ENCODE results near the gene MGAT3. TPM values are rescaled to one million over a fixed set of nuclear protein-coding genes. Genes with fewer than 3 reads are reported as not detected.
"Not testable (repeated sequence)": the region's sequence is repeated elsewhere in the genome, so short reads cannot be mapped to it uniquely, and the experiment has no call there.

Gene MGAT3
- polyA plus RNA-seq, 1 donor from 2014 or later, result 29.1 TPM

- no peaks in the 10 kb centered on the region for H3K9me3 ChIP-seq (ENCODE audit: low read length)
- H3K27ac ChIP-seq (ENCODE audit: low read length), result peak overlapping the region; percentile 13
- no peaks in the 10 kb centered on the region for H3K27me3 ChIP-seq (ENCODE audit: insufficient read depth, low read depth, low read length)
- TF ChIP-seq, protein P1, sequence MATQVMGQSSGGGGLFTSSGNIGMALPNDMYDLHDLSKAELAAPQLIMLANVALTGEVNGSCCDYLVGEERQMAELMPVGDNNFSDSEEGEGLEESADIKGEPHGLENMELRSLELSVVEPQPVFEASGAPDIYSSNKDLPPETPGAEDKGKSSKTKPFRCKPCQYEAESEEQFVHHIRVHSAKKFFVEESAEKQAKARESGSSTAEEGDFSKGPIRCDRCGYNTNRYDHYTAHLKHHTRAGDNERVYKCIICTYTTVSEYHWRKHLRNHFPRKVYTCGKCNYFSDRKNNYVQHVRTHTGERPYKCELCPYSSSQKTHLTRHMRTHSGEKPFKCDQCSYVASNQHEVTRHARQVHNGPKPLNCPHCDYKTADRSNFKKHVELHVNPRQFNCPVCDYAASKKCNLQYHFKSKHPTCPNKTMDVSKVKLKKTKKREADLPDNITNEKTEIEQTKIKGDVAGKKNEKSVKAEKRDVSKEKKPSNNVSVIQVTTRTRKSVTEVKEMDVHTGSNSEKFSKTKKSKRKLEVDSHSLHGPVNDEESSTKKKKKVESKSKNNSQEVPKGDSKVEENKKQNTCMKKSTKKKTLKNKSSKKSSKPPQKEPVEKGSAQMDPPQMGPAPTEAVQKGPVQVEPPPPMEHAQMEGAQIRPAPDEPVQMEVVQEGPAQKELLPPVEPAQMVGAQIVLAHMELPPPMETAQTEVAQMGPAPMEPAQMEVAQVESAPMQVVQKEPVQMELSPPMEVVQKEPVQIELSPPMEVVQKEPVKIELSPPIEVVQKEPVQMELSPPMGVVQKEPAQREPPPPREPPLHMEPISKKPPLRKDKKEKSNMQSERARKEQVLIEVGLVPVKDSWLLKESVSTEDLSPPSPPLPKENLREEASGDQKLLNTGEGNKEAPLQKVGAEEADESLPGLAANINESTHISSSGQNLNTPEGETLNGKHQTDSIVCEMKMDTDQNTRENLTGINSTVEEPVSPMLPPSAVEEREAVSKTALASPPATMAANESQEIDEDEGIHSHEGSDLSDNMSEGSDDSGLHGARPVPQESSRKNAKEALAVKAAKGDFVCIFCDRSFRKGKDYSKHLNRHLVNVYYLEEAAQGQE (IDR thresholded peaks at IDR 0.05; ENCODE audit: borderline replicate concordance), result no peak
- TF ChIP-seq SMC3 (conservative IDR thresholded peaks at IDR 0.05; ENCODE audit: poor library complexity) (no peak), CTCF (IDR thresholded peaks at IDR 0.05; ENCODE audit: poor library complexity, severe bottlenecking) (no peak), RAD21 (conservative IDR thresholded peaks at IDR 0.05) (no peak), MXI1 (conservative IDR thresholded peaks at IDR 0.05; ENCODE audit: poor library complexity, severe bottlenecking) (no peak), TAF1 (IDR thresholded peaks at IDR 0.05; ENCODE audit: low read depth) (no peak), POLR2AphosphoS5 (IDR thresholded peaks at IDR 0.05) (no peak), EZH2 (IDR thresholded peaks at IDR 0.05; ENCODE audit: borderline replicate concordance, insufficient read depth, low read length, poor library complexity, severe bottlenecking) (no peak), EP300 (conservative IDR thresholded peaks at IDR 0.05; ENCODE audit: poor library complexity, severe bottlenecking) (no peak)
- H3K4me2 ChIP-seq (ENCODE audit: low read length), result no peak overlapping the region
- H3K9me2 ChIP-seq (ENCODE audit: insufficient read depth, low read length), result no peaks in the 10 kb centered on the region
- peaks cover 5% of the 10 kb centered on the region for H3K79me2 ChIP-seq (replicated peaks; ENCODE audit: insufficient read depth, low read length)
- H3K4me3 ChIP-seq (ENCODE audit: low read length), result no peak overlapping the region
- no peaks in the 10 kb centered on the region for H3F3A ChIP-seq (ENCODE audit: insufficient read depth, low read length, poor library complexity, severe bottlenecking)
- no peaks in the 10 kb centered on the region for H3K36me3 ChIP-seq (ENCODE audit: insufficient read depth, low read length)
- H3K9ac ChIP-seq (ENCODE audit: low read length), result no peak overlapping the region
- no peaks in the 10 kb centered on the region for H4K20me1 ChIP-seq (ENCODE audit: insufficient read depth)
- no peak overlapping the region for H2AFZ ChIP-seq (ENCODE audit: low read depth, low read length)
Observed at GRCh38 chr22:39409516-39410029, 47.2 kb upstream of the MGAT3 start.

GRCh38 chr22:39410264-39410663, 46.5 kb upstream of the MGAT3 start:
- no peak overlapping the region for H3K27ac ChIP-seq (ENCODE audit: low read length)
- no peaks in the 10 kb centered on the region for H4K20me1 ChIP-seq (ENCODE audit: insufficient read depth)
- no peaks in the 10 kb centered on the region for H3K9me2 ChIP-seq (ENCODE audit: insufficient read depth, low read length)
- no peaks in the 10 kb centered on the region for H3K27me3 ChIP-seq (ENCODE audit: insufficient read depth, low read depth, low read length)
- no peak overlapping the region for H3K4me3 ChIP-seq (ENCODE audit: low read length)
- no peaks in the 10 kb centered on the region for H3K9me3 ChIP-seq (ENCODE audit: low read length)
- no peaks in the 10 kb centered on the region for H3K36me3 ChIP-seq (ENCODE audit: insufficient read depth, low read length)
- H3K9ac ChIP-seq (ENCODE audit: low read length), result no peak overlapping the region
- peaks cover 5% of the 10 kb centered on the region for H3K79me2 ChIP-seq (replicated peaks; ENCODE audit: insufficient read depth, low read length)
- no peaks in the 10 kb centered on the region for H3F3A ChIP-seq (ENCODE audit: insufficient read depth, low read length, poor library complexity, severe bottlenecking)
- no peak overlapping the region for H2AFZ ChIP-seq (ENCODE audit: low read depth, low read length)
- no peak for TF ChIP-seq CTCF (IDR thresholded peaks at IDR 0.05; ENCODE audit: poor library complexity, severe bottlenecking)
- TF ChIP-seq EP300 (conservative IDR thresholded peaks at IDR 0.05; ENCODE audit: poor library complexity, severe bottlenecking), result no peak
- TF ChIP-seq, protein P1 (IDR thresholded peaks at IDR 0.05; ENCODE audit: borderline replicate concordance), result no peak
- TF ChIP-seq RAD21 (conservative IDR thresholded peaks at IDR 0.05), result no peak
- no peak for TF ChIP-seq SMC3 (conservative IDR thresholded peaks at IDR 0.05; ENCODE audit: poor library complexity)
- no peak overlapping the region for H3K4me2 ChIP-seq (ENCODE audit: low read length)

- not testable (repeated sequence) for H3K9ac ChIP-seq (ENCODE audit: low read length); H3K9me2 ChIP-seq (ENCODE audit: insufficient read depth, low read length); H3K27ac ChIP-seq (ENCODE audit: low read length); H3K4me3 ChIP-seq (ENCODE audit: low read length); H4K20me1 ChIP-seq (ENCODE audit: insufficient read depth); H3K79me2 ChIP-seq (replicated peaks; ENCODE audit: insufficient read depth, low read length); H3K9me3 ChIP-seq (ENCODE audit: low read length); H2AFZ ChIP-seq (ENCODE audit: low read depth, low read length); H3K27me3 ChIP-seq (ENCODE audit: insufficient read depth, low read depth, low read length); H3F3A ChIP-seq (ENCODE audit: insufficient read depth, low read length, poor library complexity, severe bottlenecking); H3K4me2 ChIP-seq (ENCODE audit: low read length); H3K36me3 ChIP-seq (ENCODE audit: insufficient read depth, low read length)
Observed at GRCh38 chr22:39411828-39412365, 44.9 kb upstream of the MGAT3 start.

Measured in neural cell (in vitro differentiated cells).